Neutrophil (primary cell): ENCODE results near the gene CCL25.

ENCODE experiments used
- H3K27ac ChIP-seq: fragments of 200-600 bp; sonication (generic); 2 replicates; pipeline ENCODE4 v1.5.1; 2016; ENCODE audit warnings: mild to moderate bottlenecking, moderate library complexity
- H3K27me3 ChIP-seq: fragments of 200-600 bp; sonication (generic); 2 replicates; pipeline ENCODE4 v1.6.0; 2016; ENCODE audit warnings: mild to moderate bottlenecking
- H3K36me3 ChIP-seq: fragments of 200-600 bp; sonication (generic); 2 replicates; pipeline ENCODE4 v1.5.1; 2017
- H3K4me1 ChIP-seq, 2 experiments: fragments of 200-600 bp in 1 of 2; sonication (generic) in 1 of 2; 1 replicate in 1 of 2; 2 replicates in 1 of 2; pipeline versions ENCODE4 v1.5.1 to v1.6.1; 2013 to 2016; ENCODE audit warnings: low read depth in 1 of 2, low read length in 1 of 2, mild to moderate bottlenecking in 1 of 2, moderate library complexity in 1 of 2; ENCODE audit not compliant: control insufficient read depth in 1 of 2, insufficient read depth in 1 of 2
- H3K4me3 ChIP-seq, 2 experiments: fragments of 200-600 bp in 1 of 2; sonication (generic) in 1 of 2; 1 replicate in 1 of 2; 2 replicates in 1 of 2; pipeline ENCODE4 v1.5.1; 2013 to 2016; ENCODE audit warnings: low read depth in 1 of 2, low read length in 1 of 2, mild to moderate bottlenecking in 1 of 2, moderate library complexity in 1 of 2
- H3K9me3 ChIP-seq: fragments of 200-600 bp; sonication (generic); 2 replicates; pipeline ENCODE4 v1.5.1; 2016
- TF ChIP-seq, protein P1 (sequence below): fragments of 200-600 bp; sonication (generic); IDR thresholded peaks from 2 replicates; pipeline ENCODE4 v1.5.1; 2016; ENCODE audit warnings: antibody characterized with exemption

Gene CCL25

DNA sequence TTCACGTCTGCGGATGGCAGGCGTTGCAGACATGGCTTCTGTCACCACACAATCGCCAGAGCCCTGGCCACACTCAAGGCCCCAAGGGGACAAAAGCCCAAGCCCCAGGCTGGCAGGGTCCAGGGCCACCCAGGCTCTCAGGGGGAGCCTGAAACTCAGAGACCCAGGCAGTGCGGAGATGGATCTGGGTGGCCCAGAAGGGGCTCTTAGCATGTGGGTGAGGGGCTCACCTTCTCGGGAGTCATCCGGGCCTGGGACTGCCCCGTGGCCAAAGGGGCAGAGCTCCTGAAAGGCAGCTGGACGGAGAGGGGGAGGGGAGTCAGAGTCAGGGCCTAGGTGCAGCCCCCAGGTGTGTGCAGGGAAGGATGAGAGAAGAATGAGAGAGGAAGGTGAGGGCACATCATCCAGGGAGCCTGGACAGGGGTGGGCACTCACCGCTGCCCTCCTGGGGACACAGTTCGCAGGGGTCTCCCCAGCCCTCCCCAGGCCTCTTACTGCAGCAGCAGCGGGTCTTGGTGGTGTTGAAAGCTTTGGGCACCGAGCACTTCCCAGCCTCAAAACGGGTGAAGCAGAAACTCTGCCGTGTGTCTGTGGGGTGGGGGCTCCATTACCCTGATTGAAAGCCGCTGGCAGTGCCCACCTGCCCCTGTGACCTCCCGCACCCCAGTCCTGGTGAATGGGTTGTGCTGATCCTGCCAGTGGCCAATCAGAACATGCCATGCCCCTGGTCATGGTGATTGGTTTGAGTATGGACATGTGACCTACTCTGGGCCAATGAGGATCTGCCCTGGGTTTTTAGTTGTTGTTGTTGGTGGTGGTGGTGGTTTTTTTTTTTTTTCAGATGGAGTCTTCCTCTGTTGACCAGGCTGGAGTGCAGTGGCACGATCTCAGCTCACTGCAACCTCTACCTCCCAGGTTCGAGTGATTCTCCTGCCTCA lies 37.4 kb downstream of the CCL25 start:
- Histone ChIP-seq H3K27me3 (no peaks in the 10 kb centered on the region), H3K9me3 (peaks cover 2% of the 10 kb centered on the region), H3K4me3 (no peak overlapping the region), H3K4me1 (no peaks in the 10 kb centered on the region), H3K27ac (no peak overlapping the region), H3K36me3 (no peaks in the 10 kb centered on the region)
- TF ChIP-seq, protein P1, sequence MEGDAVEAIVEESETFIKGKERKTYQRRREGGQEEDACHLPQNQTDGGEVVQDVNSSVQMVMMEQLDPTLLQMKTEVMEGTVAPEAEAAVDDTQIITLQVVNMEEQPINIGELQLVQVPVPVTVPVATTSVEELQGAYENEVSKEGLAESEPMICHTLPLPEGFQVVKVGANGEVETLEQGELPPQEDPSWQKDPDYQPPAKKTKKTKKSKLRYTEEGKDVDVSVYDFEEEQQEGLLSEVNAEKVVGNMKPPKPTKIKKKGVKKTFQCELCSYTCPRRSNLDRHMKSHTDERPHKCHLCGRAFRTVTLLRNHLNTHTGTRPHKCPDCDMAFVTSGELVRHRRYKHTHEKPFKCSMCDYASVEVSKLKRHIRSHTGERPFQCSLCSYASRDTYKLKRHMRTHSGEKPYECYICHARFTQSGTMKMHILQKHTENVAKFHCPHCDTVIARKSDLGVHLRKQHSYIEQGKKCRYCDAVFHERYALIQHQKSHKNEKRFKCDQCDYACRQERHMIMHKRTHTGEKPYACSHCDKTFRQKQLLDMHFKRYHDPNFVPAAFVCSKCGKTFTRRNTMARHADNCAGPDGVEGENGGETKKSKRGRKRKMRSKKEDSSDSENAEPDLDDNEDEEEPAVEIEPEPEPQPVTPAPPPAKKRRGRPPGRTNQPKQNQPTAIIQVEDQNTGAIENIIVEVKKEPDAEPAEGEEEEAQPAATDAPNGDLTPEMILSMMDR: no peak

DNA sequence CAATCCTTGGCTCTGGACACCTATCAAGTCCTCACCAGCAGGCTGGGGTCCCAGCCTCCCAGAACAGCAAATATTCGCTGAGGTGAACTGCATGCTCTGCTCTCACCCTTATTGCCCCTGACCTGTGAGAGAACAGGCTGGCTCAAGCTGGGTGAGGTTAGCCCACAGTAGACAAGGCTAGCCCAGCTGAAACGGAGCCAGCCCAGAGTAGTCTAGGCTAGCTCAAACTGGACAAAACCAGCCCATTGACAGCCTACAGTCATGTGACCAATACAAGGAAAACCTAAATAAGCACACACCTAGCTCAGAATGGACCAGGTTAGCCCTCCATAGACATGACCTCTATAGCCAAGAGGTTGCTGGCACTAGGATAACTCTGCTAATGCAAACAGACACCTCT lies 38.4 kb downstream of the CCL25 start:
- TF ChIP-seq, protein P1: no peak

DNA sequence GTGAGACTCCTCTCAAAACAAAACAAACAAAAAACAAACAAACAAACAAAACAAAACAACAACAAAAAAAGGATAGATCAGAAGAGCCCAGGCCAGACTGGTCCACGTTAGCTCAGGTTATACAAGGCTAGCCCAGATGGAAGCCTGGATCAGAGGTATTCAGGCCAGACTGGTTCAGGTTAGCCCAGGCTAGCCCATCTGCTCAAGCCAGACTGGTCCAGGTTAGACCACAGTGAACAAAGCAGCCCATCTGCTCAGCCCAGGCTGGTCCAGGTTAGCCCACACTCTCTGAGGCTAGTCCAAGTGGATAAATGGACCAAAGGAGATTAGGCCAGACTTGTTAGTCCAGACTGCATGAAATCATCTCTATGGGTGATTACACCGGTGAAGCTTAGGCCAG lies 41.2 kb downstream of the CCL25 start:
- no peak overlapping the region for H3K4me3 ChIP-seq

More for the DNA sequence above, 38.4 kb downstream of the CCL25 start:
- Histone ChIP-seq H3K27me3 (no peaks in the 10 kb centered on the region), H3K36me3 (no peaks in the 10 kb centered on the region), H3K4me3 (no peak overlapping the region), H3K9me3 (peaks cover 11% of the 10 kb centered on the region), H3K27ac (no peak overlapping the region), H3K4me1 (no peaks in the 10 kb centered on the region)

DNA sequence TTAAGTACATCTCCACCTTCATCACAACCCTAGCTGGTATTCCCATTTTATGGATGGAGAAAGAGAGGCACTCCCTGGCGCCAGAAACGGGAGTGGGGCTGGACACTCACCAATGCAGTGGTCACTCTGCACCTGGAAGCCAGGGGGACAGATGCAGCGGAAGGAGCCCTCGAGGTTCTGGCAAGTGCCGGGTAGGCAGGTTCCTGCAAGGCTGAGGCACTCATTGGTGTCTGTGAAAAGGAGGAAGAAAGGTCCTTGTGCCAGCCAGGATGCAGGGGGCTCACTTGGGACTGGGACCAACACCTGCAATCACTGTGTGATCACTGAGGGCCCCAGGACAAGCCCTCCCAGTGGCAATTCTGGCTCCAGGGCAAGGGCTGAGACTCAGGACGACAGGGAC lies 41.8 kb downstream of the CCL25 start:
- H3K9me3 ChIP-seq: peaks cover 14% of the 10 kb centered on the region

More for the DNA sequence above, 41.2 kb downstream of the CCL25 start:
- H3K27ac ChIP-seq: no peak overlapping the region
- no peaks in the 10 kb centered on the region for H3K27me3 ChIP-seq
- no peaks in the 10 kb centered on the region for H3K36me3 ChIP-seq
- H3K4me1 ChIP-seq: no peaks in the 10 kb centered on the region
- TF ChIP-seq, protein P1: no peak
- H3K9me3 ChIP-seq: peaks cover 14% of the 10 kb centered on the region

DNA sequence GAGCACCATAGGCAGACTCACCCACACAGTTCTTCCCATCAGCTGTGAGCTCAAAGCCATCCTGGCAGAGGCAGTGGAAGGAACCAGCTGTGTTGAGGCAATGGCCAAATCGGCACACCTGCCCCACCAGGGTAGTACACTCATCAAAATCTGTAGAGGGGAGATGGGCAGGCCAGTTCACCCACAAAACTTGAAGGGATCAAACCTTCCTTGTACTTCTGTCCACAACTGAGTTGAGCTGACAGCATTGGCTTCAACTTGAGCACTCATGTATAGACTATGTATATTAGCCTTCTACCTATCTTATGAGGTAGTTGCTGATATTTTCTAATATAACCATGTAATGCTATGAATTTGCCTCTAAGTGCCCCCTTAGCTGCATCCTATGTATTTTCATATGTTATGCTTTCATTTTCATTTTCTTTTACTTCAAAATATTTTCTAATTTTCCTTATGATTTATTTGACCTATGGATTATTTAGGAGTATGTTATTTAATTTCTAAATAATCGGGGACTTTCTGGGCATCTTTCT lies 42.9 kb downstream of the CCL25 start:
- H3K27ac ChIP-seq: no peak overlapping the region
- H3K9me3 ChIP-seq: peaks cover 14% of the 10 kb centered on the region
- no peaks in the 10 kb centered on the region for H3K27me3 ChIP-seq
- no peaks in the 10 kb centered on the region for H3K36me3 ChIP-seq
- no peaks in the 10 kb centered on the region for H3K4me1 ChIP-seq
- H3K4me3 ChIP-seq: no peak overlapping the region
- TF ChIP-seq, protein P1: no peak

More for the DNA sequence above, 41.8 kb downstream of the CCL25 start:
- Histone ChIP-seq H3K27ac (no peak overlapping the region), H3K36me3 (no peaks in the 10 kb centered on the region), H3K4me3 (no peak overlapping the region), H3K27me3 (no peaks in the 10 kb centered on the region), H3K4me1 (no peaks in the 10 kb centered on the region)
- TF ChIP-seq, protein P1: no peak
